ENCODE measurements around the gene CCDC7. TPM values are rescaled to one million over a fixed set of nuclear protein-coding genes. Genes with fewer than 3 reads are reported as not detected.

Gene CCDC7
- total and polyA plus RNA-seq, 10 of the 15 experiments (the other 5 are each of a cell fraction or from before 2014, with no cell fraction given) = 1.8 to 5.6 (median 3.4) TPM

DNA sequence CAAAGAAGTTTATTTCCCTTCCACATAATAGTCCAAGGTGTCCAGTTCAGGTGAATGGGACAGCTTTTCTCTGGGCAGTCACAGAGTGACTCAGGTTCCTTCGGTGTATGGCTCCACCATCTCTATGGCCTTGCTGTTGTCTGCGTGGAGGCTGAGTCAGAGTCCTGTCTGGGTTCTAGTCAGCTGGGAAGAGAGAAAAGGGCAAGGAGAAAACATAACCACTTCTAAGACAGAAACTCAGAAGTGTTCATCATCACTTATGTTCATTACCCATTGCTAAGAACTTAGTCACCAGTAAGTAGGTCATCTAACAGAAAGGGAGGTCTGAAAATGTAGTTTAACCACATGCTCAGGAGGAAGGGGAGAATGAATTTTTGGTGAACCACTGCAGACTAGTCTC lies 32.4 kb upstream of the CCDC7 start:
- FAIRE-seq = no peak
- ChIA-PET POLR2A (no interaction called here), RAD21 (ENCODE audit: unreplicated experiment) (no interaction called here), SMC1A (ENCODE audit: uncharacterized antibody, unreplicated experiment) (interaction anchor here (0.9 kb wide), 1 partner anchor 11 kb away, joined by 3 read pairs; no protein-coding TSS in a partner anchor), CTCF (no interaction called here)
- Histone ChIP-seq H2AFZ (ENCODE audit: control insufficient read depth, low read depth, low read length) (no peak overlapping the region), H3K9ac (ENCODE audit: control insufficient read depth, insufficient read depth, low read length) (no peak overlapping the region), H3K4me3 (no peak overlapping the region), H4K20me1 (ENCODE audit: control insufficient read depth, insufficient read depth) (no peaks in the 10 kb centered on the region), H3K9me3 (replicated peaks; ENCODE audit: control insufficient read depth, insufficient read depth, low read length) (no peaks in the 10 kb centered on the region), H3K27ac (ENCODE audit: control insufficient read depth, insufficient read depth) (no peak overlapping the region), H3K36me3 (ENCODE audit: control insufficient read depth in 2 of 2, insufficient read depth in 2 of 2, low read length in 1 of 2) (no peaks in the 10 kb centered on the region), H3K4me1 (ENCODE audit: control insufficient read depth, insufficient read depth, low read length) (no peaks in the 10 kb centered on the region), H3K27me3 (replicated peaks in 1 of 2; ENCODE audit: control insufficient read depth in 2 of 2, insufficient read depth in 2 of 2, low read length in 1 of 2) (no peaks in the 10 kb centered on the region), H3K79me2 (ENCODE audit: control insufficient read depth, insufficient read depth, low read length) (no peaks in the 10 kb centered on the region), H3K4me2 (ENCODE audit: control insufficient read depth, insufficient read depth) (no peak overlapping the region)
- TF ChIP-seq LARP7 (IDR thresholded peaks at IDR 0.05) = no peak
- TF ChIP-seq ZNF274 (IDR thresholded peaks at IDR 0.05; ENCODE audit: insufficient read depth, insufficient read length) = no peak
- TF ChIP-seq SUZ12 (IDR thresholded peaks at IDR 0.05; ENCODE audit: unreplicated experiment) = no peak
- TF ChIP-seq SUPT20H (IDR thresholded peaks at IDR 0.05; ENCODE audit: borderline replicate concordance, control insufficient read depth, low read depth, low read length) = no peak
- no peak for TF ChIP-seq PRDM15 (CRISPR knock-in tag; IDR thresholded peaks at IDR 0.05)
- TF ChIP-seq ZNF592 (IDR thresholded peaks at IDR 0.05) = no peak
- no peak for DNase-seq (ENCODE audit: low read depth, low spot score)
- in situ Hi-C loops (cut with MboI) (no loop called here), intact Hi-C loops (cut with micrococcal nuclease; ENCODE audit: unreplicated experiment) (no loop called here)
- BruUV-seq (replicated peaks) = no TSS peak
- WGBS (ENCODE audit: insufficient coverage, insufficient replicate concordance, low lambda C conversion rate, missing lambda C conversion rate) = 0% methylated on average over 2 of the region's 2 CpGs
- ATAC-seq = no peak
